Ramos (cell line): ENCODE data around the gene BCL2L13.

Experiments
- in situ Hi-C: fragments of 300-500 bp; cut with MboI; formaldehyde crosslinking; loops from one replicate; pipeline ENCODE4 v1.14.3; 2022; ENCODE audit warnings: low sequenced_read_pairs; ENCODE audit not compliant: unreplicated experiment

The BCL2L13 gene

DNA sequence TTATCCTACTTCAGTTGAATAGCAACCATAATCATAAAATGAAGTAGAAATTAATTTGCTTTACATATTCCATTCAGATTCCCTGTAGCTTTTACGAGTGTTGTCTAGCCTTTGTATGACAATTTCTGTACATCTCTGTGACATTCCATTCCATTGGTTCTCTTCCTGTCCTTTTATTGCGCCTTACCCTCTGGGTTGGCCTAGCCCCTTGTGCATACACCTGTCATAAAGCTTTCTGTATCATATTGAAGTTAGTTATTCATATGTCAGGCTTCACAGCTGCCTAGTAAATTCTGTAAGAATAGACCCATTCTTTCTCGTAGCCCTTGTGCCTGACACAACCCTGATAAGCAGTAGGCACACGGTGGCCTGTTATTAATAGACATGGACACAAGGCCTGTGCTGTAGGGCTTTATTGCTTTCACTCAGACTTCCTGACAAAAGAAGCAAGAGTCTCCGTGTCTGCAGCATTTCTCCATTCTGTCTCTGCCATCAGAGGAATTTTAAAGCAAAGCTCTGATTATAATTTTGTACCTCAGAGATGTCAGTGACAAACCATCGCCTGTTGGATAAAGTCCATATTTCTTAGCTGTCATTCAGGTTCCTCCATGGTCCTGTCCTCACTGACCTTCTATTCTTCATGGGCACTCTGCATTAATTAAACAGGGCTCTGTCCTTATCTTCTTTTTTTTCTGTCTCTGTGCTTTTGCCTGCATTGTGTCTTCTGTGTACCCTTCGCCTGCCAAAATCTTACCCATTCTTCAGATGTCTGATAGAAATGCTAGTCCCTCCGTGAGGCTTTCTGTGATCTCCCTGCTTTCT is 86.3 kb downstream of the BCL2L13 start:
- in situ Hi-C loops = loop anchor here (10.0 kb wide), 1 partner anchor 170 kb away; no protein-coding TSS in a partner anchor

DNA sequence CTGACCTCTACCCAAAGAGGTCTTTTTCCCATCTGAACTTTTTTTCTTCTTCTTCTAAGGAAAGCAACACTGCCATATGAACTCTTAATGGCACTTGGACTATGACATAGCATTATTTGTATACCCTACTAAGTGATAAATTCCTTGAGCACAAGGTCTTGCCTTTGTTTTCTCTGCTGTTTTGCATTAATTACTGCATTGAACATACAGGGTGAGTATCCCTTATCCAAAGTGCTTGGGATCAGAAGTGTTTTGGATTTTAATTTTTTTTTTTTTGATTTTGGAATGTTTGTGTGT is 86.9 kb downstream of the BCL2L13 start:
- in situ Hi-C loops = loop anchor here (10.0 kb wide), 1 partner anchor 171 kb away; no protein-coding TSS in a partner anchor

GRCh38 chr22:17726006-17726927 is 87.7 kb downstream of the BCL2L13 start:
- in situ Hi-C loops = loop anchor here (10.0 kb wide), 1 partner anchor 171 kb away; no protein-coding TSS in a partner anchor

GRCh38 chr22:17726928-17727897 is 88.7 kb downstream of the BCL2L13 start:
- in situ Hi-C loops = loop anchor here (10.0 kb wide), 1 partner anchor 172 kb away; no protein-coding TSS in a partner anchor

GRCh38 chr22:17728786-17729185 is 90.2 kb downstream of the BCL2L13 start:
- in situ Hi-C loops = loop anchor here (10.0 kb wide), 1 partner anchor 174 kb away; no protein-coding TSS in a partner anchor

DNA sequence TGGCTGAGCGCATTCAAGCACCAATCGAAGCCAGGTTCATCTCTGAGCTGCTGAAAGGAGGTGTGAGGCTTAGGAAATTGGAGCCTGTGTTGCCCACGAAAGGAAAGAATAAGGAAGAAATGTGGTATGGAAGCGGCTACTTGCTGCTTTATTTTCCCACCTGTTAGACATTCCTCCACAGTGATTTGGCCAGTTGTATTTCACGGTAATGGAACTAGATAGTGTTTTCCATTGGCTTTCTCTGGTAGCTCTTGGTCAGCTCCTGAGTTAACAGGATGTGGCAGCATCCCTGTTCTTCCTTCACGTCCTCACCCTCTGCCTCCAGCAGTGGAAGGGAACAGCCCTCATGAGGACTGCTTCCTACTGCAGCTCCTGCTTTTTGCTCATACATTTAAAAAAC is 91.0 kb downstream of the BCL2L13 start:
- in situ Hi-C loops = loop anchor here (10.0 kb wide), 1 partner anchor 175 kb away; no protein-coding TSS in a partner anchor

DNA sequence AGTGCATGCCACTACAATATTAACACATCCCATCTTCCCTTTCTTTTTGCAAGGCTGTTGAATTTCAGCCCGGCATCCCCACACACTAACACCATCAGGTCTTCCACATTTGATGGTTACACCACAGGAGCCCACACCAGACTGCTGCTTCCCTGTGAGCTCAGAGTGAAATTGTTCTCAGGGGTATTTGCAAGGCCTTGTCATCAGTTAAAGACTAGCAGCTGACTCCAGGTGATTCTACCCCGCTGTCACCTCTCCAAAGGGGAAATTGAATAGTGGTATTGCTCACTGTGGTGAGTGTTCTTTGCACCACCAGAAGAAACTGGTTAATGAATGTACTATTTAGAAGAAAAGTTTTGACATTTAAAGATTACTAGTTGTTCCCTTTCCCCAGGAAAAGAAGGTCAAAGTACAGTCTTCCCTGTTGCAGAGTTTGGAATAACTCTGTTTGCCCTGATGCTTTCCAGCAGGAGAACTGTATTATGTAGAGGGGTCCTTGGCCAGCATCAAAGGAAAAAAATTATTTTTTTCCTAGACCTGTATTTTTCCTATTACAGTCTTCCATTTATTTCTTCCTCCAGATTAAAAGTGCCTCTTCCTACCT is 93.8 kb downstream of the BCL2L13 start:
- in situ Hi-C loops = no loop called here

DNA sequence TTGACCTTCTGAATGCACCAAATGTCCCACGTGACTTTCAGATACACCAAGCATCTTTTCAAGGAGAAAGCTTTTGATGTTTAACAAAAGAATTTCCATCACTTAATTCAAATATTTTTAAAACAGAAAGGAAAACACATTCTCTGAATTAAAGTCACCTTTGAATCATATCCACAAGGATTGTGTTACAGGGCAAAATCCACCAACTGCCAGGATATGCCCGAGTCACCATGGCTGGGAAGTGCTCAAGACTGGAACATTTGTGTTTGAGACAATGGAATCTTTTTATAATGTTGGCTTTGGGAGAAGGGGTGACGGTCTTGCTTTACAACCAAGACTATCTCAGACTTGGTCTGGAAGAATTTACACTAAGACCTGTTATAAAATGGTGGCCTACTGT is 94.9 kb downstream of the BCL2L13 start:
- in situ Hi-C loops = no loop called here

GRCh38 chr22:17734187-17734586 is 95.6 kb downstream of the BCL2L13 start:
- in situ Hi-C loops = no loop called here

GRCh38 chr22:17738386-17739128 is 100.0 kb downstream of the BCL2L13 start:
- in situ Hi-C loops = no loop called here

- in situ Hi-C loops = no loop called here
Measured at GRCh38 chr22:17739196-17739975, 100.8 kb downstream of the BCL2L13 start.

DNA sequence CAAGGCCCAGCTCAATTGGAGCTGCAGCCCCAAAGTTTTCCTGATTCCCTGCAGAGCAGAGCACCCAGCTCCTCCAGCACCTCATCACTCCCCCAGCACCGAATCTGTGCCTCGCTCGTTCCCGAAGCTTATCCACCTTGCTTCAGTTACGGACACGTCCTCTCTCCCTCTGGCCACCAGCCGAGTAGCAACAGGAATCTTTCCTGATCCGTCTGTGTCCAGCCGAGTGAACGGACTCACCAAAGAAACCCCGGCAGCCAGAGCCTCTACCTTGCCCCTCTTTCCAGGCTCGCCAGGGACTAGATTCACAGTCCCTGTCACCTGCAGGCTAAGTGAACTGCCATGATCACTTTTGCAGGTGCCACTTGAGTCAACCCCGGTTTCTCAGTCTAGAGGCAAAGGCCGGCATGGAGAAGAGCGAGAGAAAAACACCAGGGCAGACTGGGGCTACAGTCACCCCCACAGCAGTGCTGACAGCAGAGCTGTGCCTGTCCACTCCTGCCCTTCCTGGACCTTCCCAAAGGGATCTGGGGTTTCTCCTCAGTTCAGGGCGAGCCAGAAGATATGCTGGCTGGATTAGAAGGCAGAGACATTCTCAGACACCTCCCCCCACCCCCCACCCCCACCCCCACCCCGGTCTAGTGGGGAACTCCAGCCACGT is 103.4 kb downstream of the BCL2L13 start:
- in situ Hi-C loops = no loop called here

- in situ Hi-C loops = no loop called here
Measured at GRCh38 chr22:17742527-17742902, 104.0 kb downstream of the BCL2L13 start.

DNA sequence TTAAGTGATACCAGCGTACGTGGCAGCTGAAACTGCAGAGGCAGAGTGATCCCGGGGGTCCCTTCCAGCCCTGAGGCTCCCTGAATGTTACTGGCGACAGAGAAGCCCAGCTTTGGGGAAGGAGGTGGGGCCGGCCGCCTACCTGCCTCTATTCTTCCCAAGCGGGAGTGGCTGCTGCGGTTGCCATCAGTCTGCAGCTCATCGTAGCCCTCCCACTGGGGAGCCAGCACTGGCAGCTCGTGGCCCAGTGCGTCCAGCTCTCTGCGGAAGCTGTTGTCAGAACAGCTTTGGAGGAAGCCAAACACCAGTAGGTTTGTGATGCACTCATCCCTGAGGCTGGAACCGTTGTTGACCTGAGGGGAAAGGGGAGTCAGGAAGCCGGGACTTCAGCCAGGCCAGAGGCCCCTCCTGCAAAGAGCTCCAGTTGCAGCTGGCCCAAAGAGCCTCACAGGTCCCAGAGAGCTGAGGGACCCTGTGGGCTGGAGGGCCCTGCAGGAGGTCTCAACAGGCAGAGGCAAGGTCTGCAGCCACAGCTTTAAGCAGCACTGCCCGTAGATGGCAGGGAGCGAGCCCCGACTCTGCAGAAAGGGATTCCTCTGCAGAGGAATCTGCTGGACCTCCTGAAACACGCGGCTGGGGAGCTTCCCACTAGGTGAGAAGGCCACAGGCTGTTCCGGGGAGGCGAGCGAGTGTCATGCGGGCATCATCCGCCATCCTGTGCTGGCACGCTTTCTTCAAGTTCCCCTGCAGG is 105.3 kb downstream of the BCL2L13 start:
- in situ Hi-C loops = no loop called here

GRCh38 chr22:17744430-17744829 is 105.9 kb downstream of the BCL2L13 start:
- in situ Hi-C loops = no loop called here

DNA sequence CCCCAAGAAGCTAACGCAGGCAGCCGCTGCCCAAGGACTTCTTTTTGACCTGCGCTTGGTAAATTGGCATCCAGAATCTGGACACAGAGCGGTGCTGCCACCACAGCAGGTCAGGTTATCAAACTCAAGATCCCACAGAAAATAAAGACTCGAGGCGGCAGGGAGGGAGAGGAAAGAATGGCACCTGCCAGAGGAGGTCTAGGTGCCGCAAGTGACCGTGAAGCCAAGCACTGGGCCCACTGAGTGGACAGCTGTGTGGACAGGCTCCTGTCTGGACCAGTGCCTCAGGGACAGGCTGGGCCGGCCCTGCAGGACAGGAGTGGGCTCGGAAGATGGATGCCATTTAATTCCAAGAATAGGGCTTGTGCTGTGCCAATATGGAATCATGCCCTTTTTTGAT is 108.4 kb downstream of the BCL2L13 start:
- in situ Hi-C loops = loop anchor here (5.0 kb wide), 1 partner anchor 40 kb away; no protein-coding TSS in a partner anchor
